ENCODE results near the gene IFNK.

Gene IFNK

DNA sequence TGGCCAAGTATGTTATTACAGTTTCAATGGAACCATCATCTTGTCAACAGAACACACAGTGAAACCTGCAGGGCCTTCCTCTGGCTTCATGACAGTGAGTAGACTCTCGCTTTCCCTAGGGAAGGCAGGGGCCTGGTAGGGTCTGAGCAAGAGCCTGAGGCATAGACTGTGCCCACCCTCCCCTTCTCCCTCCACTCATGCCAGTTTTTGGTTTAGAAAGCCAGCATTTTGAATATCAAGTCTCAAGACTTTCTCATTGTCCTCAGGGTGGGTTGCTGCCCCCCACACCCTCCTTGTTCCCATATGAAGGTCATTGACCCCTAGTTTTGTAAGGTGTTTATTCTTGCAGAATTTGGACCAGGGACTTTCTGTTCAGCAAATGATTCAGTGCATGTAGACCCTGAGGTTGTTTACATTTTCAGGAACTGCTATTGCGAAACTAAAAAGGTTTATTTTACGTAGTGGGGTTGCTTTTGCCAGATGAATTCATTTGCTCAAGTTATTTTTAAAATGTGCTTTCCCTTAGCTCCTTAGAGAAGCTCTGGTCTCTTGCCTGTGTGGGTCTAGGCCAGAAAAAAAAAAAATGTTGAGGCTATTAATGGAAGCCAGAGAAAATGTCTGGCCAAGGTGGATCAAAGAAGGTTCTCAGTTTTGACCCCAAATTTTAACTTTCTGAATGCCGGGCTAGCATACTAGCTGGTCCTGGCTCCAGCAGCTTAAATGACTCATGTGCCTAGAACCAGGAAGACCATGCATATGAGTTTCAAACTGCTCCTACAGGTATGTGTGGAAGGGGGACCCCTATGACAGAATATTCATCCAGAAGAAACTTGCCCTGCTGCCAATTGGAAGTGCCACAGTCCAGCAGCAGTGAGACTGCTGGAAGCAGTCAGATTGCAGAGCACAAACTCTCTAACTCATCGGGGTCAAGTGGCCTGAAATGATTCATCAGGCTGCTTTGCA lies 15.7 kb downstream of the IFNK start:
- Histone ChIP-seq H3K36me3 (ENCODE audit: low read length) (no peaks in the 10 kb centered on the region; the same call in 1 of the 2 replicates), H2AFZ (ENCODE audit: low read depth, low read length, severe bottlenecking) (no peak overlapping the region), H3F3A (ENCODE audit: insufficient read depth) (no peaks in the 10 kb centered on the region; the same call in 1 of the 2 replicates), H3K4me2 (ENCODE audit: low read depth, low read length, poor library complexity, severe bottlenecking) (no peak overlapping the region), H3K9me3 (ENCODE audit: insufficient read depth, low read length) (no peaks in the 10 kb centered on the region), H3K9me2 (replicated peaks; ENCODE audit: insufficient read depth, low read length) (no peaks in the 10 kb centered on the region), H3K4me3 (ENCODE audit: insufficient read depth, low read length, poor library complexity, severe bottlenecking) (no peak overlapping the region), H3K9ac (ENCODE audit: low read length) (no peak overlapping the region), H3K27me3 (ENCODE audit: low read length) (no peaks in the 10 kb centered on the region), H4K20me1 (ENCODE audit: low read depth, low read length) (no peaks in the 10 kb centered on the region), H3K27ac (ENCODE audit: low read depth, low read length) (no peak overlapping the region), H3K79me2 (ENCODE audit: insufficient read depth, low read length) (no peaks in the 10 kb centered on the region)
- TF ChIP-seq, protein P1, sequence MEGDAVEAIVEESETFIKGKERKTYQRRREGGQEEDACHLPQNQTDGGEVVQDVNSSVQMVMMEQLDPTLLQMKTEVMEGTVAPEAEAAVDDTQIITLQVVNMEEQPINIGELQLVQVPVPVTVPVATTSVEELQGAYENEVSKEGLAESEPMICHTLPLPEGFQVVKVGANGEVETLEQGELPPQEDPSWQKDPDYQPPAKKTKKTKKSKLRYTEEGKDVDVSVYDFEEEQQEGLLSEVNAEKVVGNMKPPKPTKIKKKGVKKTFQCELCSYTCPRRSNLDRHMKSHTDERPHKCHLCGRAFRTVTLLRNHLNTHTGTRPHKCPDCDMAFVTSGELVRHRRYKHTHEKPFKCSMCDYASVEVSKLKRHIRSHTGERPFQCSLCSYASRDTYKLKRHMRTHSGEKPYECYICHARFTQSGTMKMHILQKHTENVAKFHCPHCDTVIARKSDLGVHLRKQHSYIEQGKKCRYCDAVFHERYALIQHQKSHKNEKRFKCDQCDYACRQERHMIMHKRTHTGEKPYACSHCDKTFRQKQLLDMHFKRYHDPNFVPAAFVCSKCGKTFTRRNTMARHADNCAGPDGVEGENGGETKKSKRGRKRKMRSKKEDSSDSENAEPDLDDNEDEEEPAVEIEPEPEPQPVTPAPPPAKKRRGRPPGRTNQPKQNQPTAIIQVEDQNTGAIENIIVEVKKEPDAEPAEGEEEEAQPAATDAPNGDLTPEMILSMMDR (IDR thresholded peaks at IDR 0.05; ENCODE audit: insufficient read depth, low read length, poor library complexity, severe bottlenecking), result no peak
- no peak for TF ChIP-seq EZH2phosphoT487 (conservative IDR thresholded peaks at IDR 0.05; ENCODE audit: low read length)

DNA sequence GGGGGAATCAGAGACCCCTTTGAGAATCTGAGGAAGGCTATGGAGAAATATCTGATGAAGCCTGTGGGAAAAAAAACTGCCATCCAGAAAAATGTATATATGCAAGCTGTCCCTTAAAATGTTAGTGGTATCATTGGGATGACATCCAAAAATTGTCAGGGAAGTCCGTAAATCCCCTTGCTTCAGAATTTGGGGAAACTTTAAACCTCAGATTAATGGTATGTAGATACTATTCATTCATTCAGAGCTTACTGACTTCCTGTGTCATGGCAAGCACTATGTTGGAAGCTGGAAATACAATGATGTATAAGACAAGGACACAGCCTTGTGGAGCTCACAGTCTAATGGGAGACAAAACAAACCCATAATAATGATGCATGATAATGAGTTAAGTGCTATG lies 16.4 kb downstream of the IFNK start:
- H3K27ac ChIP-seq (ENCODE audit: low read depth, low read length), result no peak overlapping the region
- TF ChIP-seq, protein P1 (IDR thresholded peaks at IDR 0.05; ENCODE audit: insufficient read depth, low read length, poor library complexity, severe bottlenecking), result no peak
- no peaks in the 10 kb centered on the region for H3K9me3 ChIP-seq (ENCODE audit: insufficient read depth, low read length)
- no peaks in the 10 kb centered on the region for H3K27me3 ChIP-seq (ENCODE audit: low read length)
- no peaks in the 10 kb centered on the region for H3K9me2 ChIP-seq (replicated peaks; ENCODE audit: insufficient read depth, low read length)
- H3K9ac ChIP-seq (ENCODE audit: low read length), result no peak overlapping the region
- H3K79me2 ChIP-seq (ENCODE audit: insufficient read depth, low read length), result no peaks in the 10 kb centered on the region
- no peak overlapping the region for H3K4me2 ChIP-seq (ENCODE audit: low read depth, low read length, poor library complexity, severe bottlenecking)
- H2AFZ ChIP-seq (ENCODE audit: low read depth, low read length, severe bottlenecking), result no peak overlapping the region
- no peaks in the 10 kb centered on the region; the same call in 1 of the 2 replicates for H3F3A ChIP-seq (ENCODE audit: insufficient read depth)
- no peak overlapping the region for H3K4me3 ChIP-seq (ENCODE audit: insufficient read depth, low read length, poor library complexity, severe bottlenecking)
- H3K36me3 ChIP-seq (ENCODE audit: low read length), result no peaks in the 10 kb centered on the region; the same call in 1 of the 2 replicates
- no peaks in the 10 kb centered on the region for H4K20me1 ChIP-seq (ENCODE audit: low read depth, low read length)

DNA sequence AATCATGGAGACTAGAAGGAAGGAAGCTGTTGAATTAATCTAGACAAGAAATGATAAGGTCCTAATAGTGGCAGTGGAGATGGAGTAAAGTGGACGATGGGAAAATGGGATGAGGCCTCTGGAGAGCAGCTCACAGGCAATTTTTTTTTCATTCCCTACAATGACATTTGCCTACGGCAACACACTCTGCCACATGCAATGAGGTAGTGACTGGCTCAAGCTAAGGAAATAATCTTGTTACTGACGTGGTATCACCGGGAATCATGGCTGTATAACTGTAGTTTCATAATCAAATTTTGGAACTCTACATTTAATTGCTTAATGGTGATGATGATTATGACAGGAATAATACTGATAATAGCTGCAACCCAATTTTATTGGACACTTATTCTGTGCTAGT lies 17.6 kb downstream of the IFNK start:
- H3K27ac ChIP-seq (ENCODE audit: low read depth, low read length), result no peak overlapping the region
- no peak overlapping the region for H3K4me2 ChIP-seq (ENCODE audit: low read depth, low read length, poor library complexity, severe bottlenecking)
- H3K36me3 ChIP-seq (ENCODE audit: low read length), result peaks cover 4% of the 10 kb centered on the region; the same call in 1 of the 2 replicates
- no peak overlapping the region for H3K9ac ChIP-seq (ENCODE audit: low read length)
- no peaks in the 10 kb centered on the region for H3K9me2 ChIP-seq (replicated peaks; ENCODE audit: insufficient read depth, low read length)
- H3F3A ChIP-seq (ENCODE audit: insufficient read depth), result no peaks in the 10 kb centered on the region; the same call in 1 of the 2 replicates
- no peak for TF ChIP-seq EZH2phosphoT487 (conservative IDR thresholded peaks at IDR 0.05; ENCODE audit: low read length)
- H4K20me1 ChIP-seq (ENCODE audit: low read depth, low read length), result no peaks in the 10 kb centered on the region
- H3K79me2 ChIP-seq (ENCODE audit: insufficient read depth, low read length), result no peaks in the 10 kb centered on the region
- no peak overlapping the region for H3K4me3 ChIP-seq (ENCODE audit: insufficient read depth, low read length, poor library complexity, severe bottlenecking)
- no peaks in the 10 kb centered on the region for H3K9me3 ChIP-seq (ENCODE audit: insufficient read depth, low read length)
- H3K27me3 ChIP-seq (ENCODE audit: low read length), result no peaks in the 10 kb centered on the region
- no peak overlapping the region for H2AFZ ChIP-seq (ENCODE audit: low read depth, low read length, severe bottlenecking)

DNA sequence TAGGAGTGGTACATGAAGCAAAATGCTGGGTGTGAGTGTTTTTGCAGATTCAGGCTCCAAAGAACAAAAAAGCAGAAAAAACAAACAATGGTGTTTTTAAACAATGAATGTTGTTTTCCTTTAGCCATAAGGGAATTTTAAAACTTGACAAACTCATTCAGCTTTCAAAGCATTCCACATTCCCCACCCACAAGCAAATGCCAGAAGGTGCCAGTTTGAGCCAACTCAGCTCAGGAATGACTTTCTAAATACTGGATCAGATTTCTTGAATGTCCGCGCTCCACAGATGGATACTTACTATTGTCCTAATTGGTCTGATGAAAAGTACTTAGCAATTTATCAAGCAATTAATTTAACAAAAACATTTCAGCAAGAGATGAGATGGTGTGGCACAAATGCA lies 18.4 kb downstream of the IFNK start:
- no peak overlapping the region for H3K9ac ChIP-seq (ENCODE audit: low read length)
- no peak for TF ChIP-seq EZH2phosphoT487 (conservative IDR thresholded peaks at IDR 0.05; ENCODE audit: low read length)
- TF ChIP-seq, protein P1 (IDR thresholded peaks at IDR 0.05; ENCODE audit: insufficient read depth, low read length, poor library complexity, severe bottlenecking), result no peak
- H3K4me3 ChIP-seq (ENCODE audit: insufficient read depth, low read length, poor library complexity, severe bottlenecking), result no peak overlapping the region
- H2AFZ ChIP-seq (ENCODE audit: low read depth, low read length, severe bottlenecking), result no peak overlapping the region
- H3K4me2 ChIP-seq (ENCODE audit: low read depth, low read length, poor library complexity, severe bottlenecking), result no peak overlapping the region
- H3K27ac ChIP-seq (ENCODE audit: low read depth, low read length), result no peak overlapping the region
- H3K9me3 ChIP-seq (ENCODE audit: insufficient read depth, low read length), result no peaks in the 10 kb centered on the region
- H3K27me3 ChIP-seq (ENCODE audit: low read length), result no peaks in the 10 kb centered on the region
- H3K36me3 ChIP-seq (ENCODE audit: low read length), result peaks cover 10% of the 10 kb centered on the region; the same call in 1 of the 2 replicates
- H3K9me2 ChIP-seq (replicated peaks; ENCODE audit: insufficient read depth, low read length), result no peaks in the 10 kb centered on the region
- H4K20me1 ChIP-seq (ENCODE audit: low read depth, low read length), result no peaks in the 10 kb centered on the region
- H3K79me2 ChIP-seq (ENCODE audit: insufficient read depth, low read length), result no peaks in the 10 kb centered on the region
- no peaks in the 10 kb centered on the region; the same call in 1 of the 2 replicates for H3F3A ChIP-seq (ENCODE audit: insufficient read depth)

Data from SU-DHL-6 (cell line).